Measurements from ENCODE around the gene NR3C2.
"Not testable (repeated sequence)": the region's sequence is repeated elsewhere in the genome, so short reads cannot be mapped to it uniquely, and the experiment has no call there.

The NR3C2 gene

GRCh38 chr4:148364525-148364924 lies 77.7 kb downstream of the NR3C2 start:
- DNase-seq, result no peak

DNA sequence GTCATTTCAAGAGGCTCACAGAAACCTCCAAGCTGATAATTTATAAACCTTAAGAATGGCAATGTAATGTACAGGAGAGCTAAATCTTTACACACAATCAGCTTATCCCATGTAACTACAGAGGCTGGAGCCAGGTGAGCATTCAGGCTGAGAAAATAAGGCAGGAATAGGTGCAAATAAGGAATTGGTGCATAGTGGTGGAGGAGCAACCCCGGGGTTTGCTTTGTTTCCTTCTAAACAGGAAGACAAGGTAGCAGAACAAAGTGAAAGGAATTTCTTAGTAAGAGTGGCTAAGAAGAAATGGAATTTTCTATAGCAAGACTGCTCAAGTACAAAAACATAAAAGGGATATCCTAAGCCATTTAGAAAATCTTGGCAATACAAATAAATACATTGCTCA lies 82.4 kb downstream of the NR3C2 start:
- DNase-seq, result no peak

- DNase-seq, result no peak
Measured at GRCh38 chr4:148355442-148356123, 86.6 kb downstream of the NR3C2 start.

- DNase-seq, result no peak
Measured at GRCh38 chr4:148354186-148354585, 88.0 kb downstream of the NR3C2 start.

DNA sequence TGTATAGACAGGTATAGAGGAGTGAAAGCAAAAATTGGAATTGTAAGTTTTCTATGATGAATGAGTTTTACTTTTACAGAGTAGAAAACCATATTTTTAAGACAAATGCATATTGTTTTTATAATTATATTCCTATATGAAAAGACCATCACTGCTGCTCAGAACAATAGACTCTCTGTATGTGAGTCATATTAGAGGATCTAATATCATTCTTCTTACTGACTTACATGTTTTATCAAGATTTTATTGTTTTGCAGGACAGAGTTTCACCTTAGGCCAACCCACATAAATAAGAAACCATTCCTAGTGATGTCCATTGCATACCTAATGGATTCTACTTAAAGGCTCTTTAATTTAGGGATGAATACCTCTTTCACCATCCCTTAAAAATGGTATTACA lies 88.6 kb downstream of the NR3C2 start:
- DNase-seq, result no peak

- no peak for DNase-seq
Measured at GRCh38 chr4:148349153-148349552, 93.1 kb downstream of the NR3C2 start.

- DNase-seq, result no peak
Measured at GRCh38 chr4:148346657-148347056, 95.6 kb downstream of the NR3C2 start.

GRCh38 chr4:148345509-148345908 lies 96.7 kb downstream of the NR3C2 start:
- no peak for DNase-seq

GRCh38 chr4:148344941-148345340 lies 97.3 kb downstream of the NR3C2 start:
- no peak for DNase-seq

GRCh38 chr4:148344352-148344751 lies 97.9 kb downstream of the NR3C2 start:
- no peak for DNase-seq

GRCh38 chr4:148341980-148342800 lies 100.0 kb downstream of the NR3C2 start:
- DNase-seq, result no peak

DNA sequence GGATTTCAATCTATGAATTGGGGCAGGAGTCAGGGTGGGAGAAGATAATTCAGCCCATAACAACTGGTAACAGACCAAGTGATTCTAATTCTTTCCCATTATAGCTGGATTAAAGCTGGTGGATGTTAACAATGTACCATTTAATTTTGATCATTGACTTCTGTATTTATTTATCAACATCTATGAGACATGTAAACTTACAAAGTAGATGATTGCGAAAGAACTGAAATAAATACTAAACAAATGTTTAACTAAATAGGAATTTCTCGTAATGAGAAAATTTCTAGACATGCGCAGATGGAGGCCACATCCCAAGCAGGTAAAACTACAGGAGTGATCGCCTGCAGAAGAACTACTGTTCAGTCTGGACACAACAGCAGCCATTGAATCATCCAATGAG lies 107.1 kb downstream of the NR3C2 start:
- no peak for DNase-seq

GRCh38 chr4:148333265-148333664 lies 108.9 kb downstream of the NR3C2 start:
- no peak for DNase-seq

- no peak for DNase-seq
Measured at GRCh38 chr4:148332486-148332885, 109.7 kb downstream of the NR3C2 start.

DNA sequence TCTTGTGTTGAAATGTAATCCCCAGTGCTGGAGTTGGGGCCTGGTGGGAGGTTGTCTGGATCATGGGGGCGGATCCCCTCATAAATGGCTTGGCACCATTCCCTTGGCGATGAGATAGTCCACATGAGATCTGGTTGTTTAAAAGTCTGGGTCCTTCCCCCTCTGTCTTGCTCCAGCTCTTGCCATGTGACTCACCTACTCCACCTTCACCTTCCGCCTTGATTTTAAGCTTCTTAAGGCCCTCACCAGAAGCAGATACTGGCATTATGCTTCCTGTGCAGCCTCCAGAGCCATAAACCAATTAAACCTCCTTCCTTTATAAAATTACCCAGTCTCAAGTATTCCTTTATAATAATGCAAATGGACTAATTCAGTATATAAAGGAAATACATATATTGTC lies 111.5 kb downstream of the NR3C2 start:
- DNase-seq, result no peak

DNA sequence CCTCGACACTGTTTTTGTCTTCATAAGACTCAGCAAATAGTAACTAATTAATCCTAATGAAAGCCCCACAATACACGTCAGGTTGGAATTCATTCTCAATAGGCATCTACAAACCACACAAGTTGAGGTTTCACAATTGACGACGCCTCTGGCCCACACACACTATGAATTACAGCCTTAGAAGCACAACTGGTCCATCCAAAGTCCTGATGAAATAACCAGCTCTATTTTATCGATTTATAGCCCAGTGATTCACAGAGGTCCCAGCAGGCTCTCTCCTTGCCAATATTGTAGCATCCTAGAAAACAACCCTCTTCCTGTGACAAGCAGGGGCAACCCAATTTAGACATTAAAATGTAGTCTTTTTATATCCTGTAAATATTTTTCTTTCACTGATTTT lies 112.1 kb downstream of the NR3C2 start:
- DNase-seq, result no peak

GRCh38 chr4:148329751-148330150 lies 112.5 kb downstream of the NR3C2 start:
- no peak for DNase-seq

- DNase-seq, result no peak
Measured at GRCh38 chr4:148327683-148328082, 114.5 kb downstream of the NR3C2 start.

GRCh38 chr4:148323316-148323715 lies 118.9 kb downstream of the NR3C2 start:
- not testable (repeated sequence) for DNase-seq

DNA sequence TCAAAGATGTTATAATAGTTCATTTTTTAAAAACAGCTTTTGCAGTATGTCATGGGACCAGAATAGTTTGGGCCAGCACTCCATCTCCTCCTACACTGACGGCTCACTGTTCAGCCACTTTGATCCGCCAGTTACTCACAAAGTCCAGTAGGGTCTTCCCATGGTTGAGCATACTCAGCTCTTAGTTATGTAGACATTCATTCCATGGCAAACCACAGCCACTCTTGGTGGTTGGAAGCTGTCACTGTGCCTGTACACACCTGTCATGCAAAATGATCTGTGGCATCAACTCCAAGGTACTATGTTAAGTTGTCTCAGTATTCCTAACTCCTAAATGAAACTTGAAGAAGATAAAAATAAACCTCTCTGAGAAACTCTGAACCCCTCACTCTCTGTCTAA lies 127.2 kb downstream of the NR3C2 start:
- no peak for DNase-seq

DNA sequence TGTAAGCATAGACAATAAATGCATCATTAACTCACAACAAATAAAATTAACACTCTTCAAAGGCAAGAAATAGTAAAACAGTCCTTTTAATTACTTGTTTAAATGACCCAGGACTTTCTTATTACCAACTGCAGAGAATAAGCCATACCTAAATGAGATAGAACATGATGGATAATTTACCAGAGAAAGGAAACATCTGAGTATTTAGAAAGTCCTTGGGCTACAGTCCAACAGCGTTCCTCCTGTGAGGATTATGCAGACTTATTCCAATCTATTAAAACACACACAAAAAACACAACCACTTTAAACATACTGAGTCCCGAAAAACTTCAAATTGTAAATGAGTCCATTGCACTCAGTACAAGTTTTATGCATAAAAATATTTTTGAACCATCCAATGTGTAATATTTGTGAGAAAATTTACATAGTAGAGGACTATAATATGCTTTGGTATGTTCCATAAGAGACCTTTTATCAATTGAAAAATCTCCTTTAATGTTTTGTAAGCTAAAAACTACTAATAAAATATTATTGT lies 129.2 kb downstream of the NR3C2 start:
- no peak for DNase-seq

- no peak for DNase-seq
Measured at GRCh38 chr4:148311526-148311925, 130.7 kb downstream of the NR3C2 start.

DNA sequence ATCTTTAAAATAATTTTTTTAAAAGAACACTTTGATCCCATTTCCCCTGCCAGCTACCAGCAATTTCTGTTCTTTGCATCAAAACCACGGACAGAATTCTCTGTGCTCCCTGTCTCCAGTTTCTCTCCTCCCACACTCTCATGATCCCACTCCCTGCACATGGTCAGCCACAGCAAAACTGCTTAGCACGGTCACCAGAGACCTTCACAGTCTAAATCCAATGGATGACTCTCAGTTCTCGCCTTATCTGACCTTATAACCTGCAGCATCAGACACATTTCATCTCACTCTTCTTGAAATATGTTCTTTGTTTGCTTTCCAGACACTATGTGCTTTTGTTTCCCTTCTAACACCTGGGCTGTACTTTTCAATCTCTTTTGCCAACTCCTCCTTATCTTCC lies 131.5 kb downstream of the NR3C2 start:
- no peak for DNase-seq

DNA sequence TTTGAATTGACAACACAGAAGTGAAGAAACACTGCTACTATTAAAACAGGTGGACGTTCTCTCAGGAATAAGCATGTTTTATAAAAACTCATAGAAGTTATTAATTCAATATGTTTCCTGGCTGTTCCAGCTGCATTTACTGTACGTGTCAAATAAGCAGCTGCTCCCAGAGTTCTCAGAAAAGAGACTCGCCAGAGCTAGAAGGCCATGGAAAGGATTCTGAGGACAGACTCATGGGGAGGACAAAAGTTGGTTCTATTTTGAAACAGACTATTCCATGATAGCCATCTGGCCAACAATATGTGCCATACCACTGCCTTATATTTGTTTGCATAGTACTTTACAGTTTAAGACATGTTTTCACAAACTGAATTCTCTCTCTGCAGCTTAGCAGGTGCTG lies 136.5 kb downstream of the NR3C2 start:
- DNase-seq, result no peak

Data from activated CD4-positive, alpha-beta T cell treated with anti-CD3 and anti-CD28 coated beads, Interleukin-2, amount 50 U/mL, for 4 hours (primary cell).